Measurements from ENCODE around the gene PAX6. TPM values are rescaled to one million over a fixed set of nuclear protein-coding genes. Genes with fewer than 3 reads are reported as not detected.
A peak's percentile ranks its signal among the peaks of the same experiment; 100 is the strongest.

The PAX6 gene
- total RNA-seq (2021) (19.8 and 29.0 TPM in 2 replicates), Bru-seq, nascent RNA (percentile 61 among the genes with signal in this experiment), BruChase-seq, experiment 1, labeled RNA remaining after a 2-hour chase (percentile 55 among the genes with signal in this experiment), BruChase-seq, experiment 2, labeled RNA remaining after a 6-hour chase (percentile 53 among the genes with signal in this experiment)
- long read RNA-seq, full-length matches to known transcripts = 35 of 45 reads
- long read RNA-seq, partial matches to known transcripts = 2 of 45 reads
- long read RNA-seq, other reads (novel, unspliced or antisense) = 8 of 45 reads

DNA sequence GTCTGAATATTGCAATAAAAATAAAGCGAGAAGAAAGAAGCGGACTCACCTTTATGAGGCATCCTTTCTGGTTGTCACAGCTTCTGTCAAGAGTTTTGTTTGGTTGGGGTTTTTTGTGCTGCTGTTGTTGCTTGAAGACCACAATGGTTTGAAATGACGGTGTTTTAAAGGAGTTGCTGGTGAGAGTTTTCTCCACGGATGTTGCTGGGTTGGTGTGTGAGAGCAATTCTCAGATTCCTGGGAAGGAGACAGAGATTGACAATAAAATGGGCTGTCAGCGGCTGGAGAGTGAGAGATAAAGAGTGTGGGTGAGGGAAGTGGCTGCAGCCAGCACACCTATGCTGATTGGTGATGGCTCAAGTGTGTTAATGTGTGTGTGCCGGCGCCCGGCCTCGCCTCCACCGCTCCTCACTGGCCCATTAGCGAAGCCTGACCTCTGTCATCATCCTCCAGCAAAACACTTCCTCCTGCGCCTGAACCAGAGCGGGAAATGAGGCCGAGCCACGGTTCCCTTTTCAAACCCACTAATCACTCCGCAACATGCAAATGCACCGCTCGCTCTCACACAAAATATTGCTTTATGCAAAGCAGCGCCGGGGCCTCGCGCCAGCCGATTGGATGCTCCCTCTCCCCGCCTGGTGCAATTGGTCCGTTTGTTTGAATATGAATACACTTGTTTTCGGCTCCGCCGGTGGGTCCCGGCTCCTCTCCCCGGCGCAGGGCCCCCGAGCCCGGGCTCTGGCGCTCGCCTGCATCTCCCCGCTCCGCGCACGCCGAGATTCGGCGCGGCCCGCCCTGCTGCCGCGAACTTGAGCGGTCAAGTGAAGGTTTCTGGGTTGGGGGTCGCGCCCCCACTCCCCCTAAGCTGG is at the start of gene PAX6:
Gene PAX6, minus strand, starts transcription at position 544 of the 869 bp plus-strand sequence. CDS start 4,911 bp downstream, outside the sequence.
- H3K4me1 ChIP-seq (replicated peaks; ENCODE audit: insufficient read depth) = peaks cover 28% of the 10 kb centered on the region
- ChIA-PET POLR2A (ENCODE audit: unreplicated experiment) (no interaction called here), CTCF (no interaction called here)
- no peaks in the 10 kb centered on the region for H3K27me3 ChIP-seq (ENCODE audit: insufficient read depth, low read depth)
- peaks cover 15% of the 10 kb centered on the region for H3F3A ChIP-seq (ENCODE audit: insufficient read depth, low read depth)
- no peak for TF ChIP-seq EZH2 (IDR thresholded peaks at IDR 0.05; ENCODE audit: low read depth)
- TF ChIP-seq, protein P1, sequence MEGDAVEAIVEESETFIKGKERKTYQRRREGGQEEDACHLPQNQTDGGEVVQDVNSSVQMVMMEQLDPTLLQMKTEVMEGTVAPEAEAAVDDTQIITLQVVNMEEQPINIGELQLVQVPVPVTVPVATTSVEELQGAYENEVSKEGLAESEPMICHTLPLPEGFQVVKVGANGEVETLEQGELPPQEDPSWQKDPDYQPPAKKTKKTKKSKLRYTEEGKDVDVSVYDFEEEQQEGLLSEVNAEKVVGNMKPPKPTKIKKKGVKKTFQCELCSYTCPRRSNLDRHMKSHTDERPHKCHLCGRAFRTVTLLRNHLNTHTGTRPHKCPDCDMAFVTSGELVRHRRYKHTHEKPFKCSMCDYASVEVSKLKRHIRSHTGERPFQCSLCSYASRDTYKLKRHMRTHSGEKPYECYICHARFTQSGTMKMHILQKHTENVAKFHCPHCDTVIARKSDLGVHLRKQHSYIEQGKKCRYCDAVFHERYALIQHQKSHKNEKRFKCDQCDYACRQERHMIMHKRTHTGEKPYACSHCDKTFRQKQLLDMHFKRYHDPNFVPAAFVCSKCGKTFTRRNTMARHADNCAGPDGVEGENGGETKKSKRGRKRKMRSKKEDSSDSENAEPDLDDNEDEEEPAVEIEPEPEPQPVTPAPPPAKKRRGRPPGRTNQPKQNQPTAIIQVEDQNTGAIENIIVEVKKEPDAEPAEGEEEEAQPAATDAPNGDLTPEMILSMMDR (conservative IDR thresholded peaks at IDR 0.05) = 0 out of 2 replicates have a peak, but pooled peaks have one; percentile 16
- no peaks in the 10 kb centered on the region for H4K20me1 ChIP-seq (ENCODE audit: insufficient read depth)
- DNase-seq = peak; percentile 95 to 98
- H2AFZ ChIP-seq = peak within 1 kb of the TSS; percentile 91
- no peaks in the 10 kb centered on the region for H3K9me2 ChIP-seq (ENCODE audit: insufficient read depth)
- peaks cover 39% of the 10 kb centered on the region for H3K79me2 ChIP-seq (ENCODE audit: low read depth)
- BruUV-seq (replicated peaks) = no TSS peak
- intact Hi-C loops (cut with micrococcal nuclease; ENCODE audit: unreplicated experiment) = loop anchor here (2.0 to 5.0 kb wide), 3 partner anchors 166 to 302 kb away; partner anchors contain the start of genes ELP4 and IMMP1L
- H3K27ac ChIP-seq = peak within 1 kb of the TSS; percentile 77
- H3K4me3 ChIP-seq = peak within 1 kb of the TSS; percentile 89
- H3K4me2 ChIP-seq = peak within 1 kb of the TSS; percentile 94
- no peaks in the 10 kb centered on the region for H3K36me3 ChIP-seq (ENCODE audit: low read depth)
- H3K9me3 ChIP-seq (ENCODE audit: insufficient read depth, low read depth) = no peaks in the 10 kb centered on the region

GRCh38 chr11:31860391-31860790 is 49.3 kb upstream of the PAX6 start:
- Histone ChIP-seq H3K9me3 (ENCODE audit: insufficient read depth, low read depth) (no peaks in the 10 kb centered on the region), H3K4me1 (replicated peaks; ENCODE audit: insufficient read depth) (no peaks in the 10 kb centered on the region), H3K27ac (no peak overlapping the region), H3K4me3 (no peak overlapping the region), H3K9me2 (ENCODE audit: insufficient read depth) (no peaks in the 10 kb centered on the region), H3F3A (ENCODE audit: insufficient read depth, low read depth) (no peaks in the 10 kb centered on the region), H2AFZ (no peak overlapping the region), H4K20me1 (ENCODE audit: insufficient read depth) (no peaks in the 10 kb centered on the region), H3K79me2 (ENCODE audit: low read depth) (no peaks in the 10 kb centered on the region), H3K27me3 (ENCODE audit: insufficient read depth, low read depth) (no peaks in the 10 kb centered on the region), H3K4me2 (no peak overlapping the region), H3K36me3 (ENCODE audit: low read depth) (no peaks in the 10 kb centered on the region)
- ChIA-PET POLR2A (ENCODE audit: unreplicated experiment) (no interaction called here), CTCF (no interaction called here)
- BruUV-seq (replicated peaks) = no TSS peak
- DNase-seq = no peak
- TF ChIP-seq, protein P1 (conservative IDR thresholded peaks at IDR 0.05) = no peak
- no peak for TF ChIP-seq EZH2 (IDR thresholded peaks at IDR 0.05; ENCODE audit: low read depth)
- intact Hi-C loops (cut with micrococcal nuclease; ENCODE audit: unreplicated experiment) = no loop called here

DNA sequence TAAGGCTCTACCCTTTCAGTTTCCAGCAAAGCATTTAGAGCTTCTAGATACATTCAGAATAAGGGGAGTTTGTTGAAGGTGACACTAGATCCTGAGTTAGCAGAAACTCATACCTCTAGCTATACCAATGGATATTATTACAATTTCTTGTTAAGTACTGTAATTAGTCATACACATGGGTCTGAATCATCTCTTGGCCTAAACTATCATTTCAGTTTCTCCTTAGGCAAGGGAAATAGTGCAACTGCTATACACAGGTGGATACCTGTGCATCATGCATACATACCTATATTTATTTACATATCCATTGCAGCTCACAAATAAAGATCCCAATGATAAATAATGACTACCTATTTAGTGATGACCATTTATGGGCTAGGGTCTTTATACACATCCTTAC is 45.1 kb upstream of the PAX6 start:
- BruUV-seq (replicated peaks) = no TSS peak
- intact Hi-C loops (cut with micrococcal nuclease; ENCODE audit: unreplicated experiment) = no loop called here

More for the DNA sequence above, 45.1 kb upstream of the PAX6 start:
- H3F3A ChIP-seq (ENCODE audit: insufficient read depth, low read depth) = peaks cover 20% of the 10 kb centered on the region; the same call in 1 of the 2 replicates
- DNase-seq = peak in 1 of 2 experiments; percentile 65
- no peaks in the 10 kb centered on the region for H3K36me3 ChIP-seq (ENCODE audit: low read depth)
- no peak overlapping the region for H3K27ac ChIP-seq
- ChIA-PET CTCF (no interaction called here), POLR2A (ENCODE audit: unreplicated experiment) (no interaction called here)
- TF ChIP-seq EZH2 (IDR thresholded peaks at IDR 0.05; ENCODE audit: low read depth) = no peak
- TF ChIP-seq, protein P1 (conservative IDR thresholded peaks at IDR 0.05) = no peak
- H3K4me2 ChIP-seq = no peak overlapping the region
- H3K9me3 ChIP-seq (ENCODE audit: insufficient read depth, low read depth) = no peaks in the 10 kb centered on the region
- no peaks in the 10 kb centered on the region for H4K20me1 ChIP-seq (ENCODE audit: insufficient read depth)
- no peak overlapping the region for H3K4me3 ChIP-seq
- peaks cover 22% of the 10 kb centered on the region for H3K4me1 ChIP-seq (replicated peaks; ENCODE audit: insufficient read depth)
- no peaks in the 10 kb centered on the region for H3K9me2 ChIP-seq (ENCODE audit: insufficient read depth)
- no peaks in the 10 kb centered on the region for H3K79me2 ChIP-seq (ENCODE audit: low read depth)
- H3K27me3 ChIP-seq (ENCODE audit: insufficient read depth, low read depth) = no peaks in the 10 kb centered on the region
- no peak overlapping the region for H2AFZ ChIP-seq

All from PC-9 (cell line).